Measurements from ENCODE around the gene SEC16A. TPM values are rescaled to one million over a fixed set of nuclear protein-coding genes. Genes with fewer than 3 reads are reported as not detected.

SEC16A gene
- total RNA-seq, 1 experiment from 2014 or later: 56.4 TPM

DNA sequence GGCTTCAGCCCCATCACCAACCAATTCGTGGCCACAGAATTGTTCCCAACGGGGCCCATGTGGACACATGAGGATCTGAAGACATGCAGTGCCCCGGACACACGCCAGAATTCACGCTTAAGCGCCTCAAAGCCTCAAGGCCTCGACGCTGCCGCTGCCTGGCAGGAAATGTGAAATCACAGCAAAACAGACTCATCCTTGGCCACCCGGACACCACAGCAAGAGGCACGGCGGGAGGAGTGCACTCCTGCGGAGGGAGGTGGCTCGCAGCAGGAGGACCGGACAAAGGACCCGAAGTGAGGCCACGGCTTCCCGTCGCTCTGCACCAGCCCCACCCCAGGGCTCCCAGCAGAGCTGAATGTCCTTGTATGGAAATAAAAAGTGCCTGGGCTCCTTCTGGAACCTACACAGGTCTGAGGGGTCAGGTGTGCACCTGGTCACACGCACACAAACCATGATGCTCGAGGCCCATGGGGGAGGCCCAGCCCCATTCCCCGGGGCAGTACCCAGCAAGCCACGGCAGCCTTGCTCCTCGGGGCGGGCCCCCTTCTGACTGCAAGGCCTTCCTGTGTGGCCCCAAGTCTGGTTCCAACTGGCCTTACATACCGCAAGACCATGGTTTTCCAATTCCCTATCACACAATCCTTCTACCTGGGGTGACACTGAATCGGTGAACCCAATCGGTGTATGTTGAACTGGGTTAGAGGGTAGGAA lies 10.0 kb downstream of the SEC16A start:
- Histone ChIP-seq H3K4me1 (ENCODE audit: insufficient read depth, low read length) (no peaks in the 10 kb centered on the region), H4K91ac (ENCODE audit: insufficient read length, low read depth, low read length) (no peak overlapping the region), H3K23ac (ENCODE audit: insufficient read length, low read depth, low read length) (no peak overlapping the region), H3K4me2 (ENCODE audit: insufficient read depth, insufficient read length, low read length) (no peak overlapping the region), H4K5ac (ENCODE audit: insufficient read length, low read depth, low read length) (no peak overlapping the region), H3K4ac (ENCODE audit: low read depth, low read length) (no peak overlapping the region), H2BK15ac (ENCODE audit: low read depth, low read length) (no peak overlapping the region), H3K14ac (ENCODE audit: insufficient read depth, low read length) (no peak overlapping the region), H2BK120ac (ENCODE audit: low read depth, low read length, poor library complexity, severe bottlenecking) (no peak overlapping the region), H2AK5ac (ENCODE audit: insufficient read length, low read length) (no peak overlapping the region), H3K9me3 (ENCODE audit: control insufficient read depth, low read depth, low read length) (no peaks in the 10 kb centered on the region), H4K20me1 (ENCODE audit: control insufficient read depth, insufficient read depth, insufficient read length) (no peaks in the 10 kb centered on the region), H3K27me3 (ENCODE audit: insufficient read depth, low read length) (no peaks in the 10 kb centered on the region), H3K79me2 (ENCODE audit: insufficient read depth, low read length) (peaks cover 22% of the 10 kb centered on the region; the same call in 1 of the 2 replicates), H2BK5ac (ENCODE audit: insufficient read length, low read length) (no peak overlapping the region), H3K23me2 (ENCODE audit: insufficient read length, low read depth, low read length, poor library complexity, severe bottlenecking) (no peaks in the 10 kb centered on the region), H3K27ac (ENCODE audit: insufficient read length, low read depth, low read length) (no peak overlapping the region), H2BK12ac (ENCODE audit: insufficient read length, low read depth, low read length) (no peak overlapping the region), H2BK20ac (ENCODE audit: low read depth, low read length, poor library complexity, severe bottlenecking) (no peak overlapping the region), H2AFZ (ENCODE audit: low read length) (no peak overlapping the region), H3K56ac (ENCODE audit: insufficient read length, low read depth, low read length) (no peak overlapping the region), H3K79me1 (ENCODE audit: insufficient read depth, low read depth, low read length, poor library complexity, severe bottlenecking) (peaks cover 29% of the 10 kb centered on the region), H4K8ac (replicated peaks; ENCODE audit: insufficient read length, low read depth, low read length) (no peak overlapping the region), H3K9ac (ENCODE audit: extremely low read depth, insufficient read length, low read length) (no peak overlapping the region), H3T11ph (ENCODE audit: low read length) (no peak overlapping the region), H3K18ac (ENCODE audit: insufficient read length, low read depth, low read length) (no peak overlapping the region)
- Mint-ChIP-seq H3K4me3 (no peak overlapping the region; a peak in 1 of 5 replicates), H3K27ac (no peak overlapping the region), H3K27me3 (ENCODE audit: low read depth) (no peaks in the 10 kb centered on the region), H3K4me1 (no peaks in the 10 kb centered on the region), H3K36me3 (ENCODE audit: insufficient read depth in 1 of 3, low read depth in 3 of 3) (peaks cover 37 to 89% (median 81%) of the 10 kb centered on the region in 3 experiments; a peak in 6 of 7 replicates), H3K9me3 (no peaks in the 10 kb centered on the region)
- no CpG with 5 or more reads among the region's 28 CpGs for WGBS (ENCODE audit: extremely low coverage, insufficient read length, low lambda C conversion rate)
- no peak for DNase-seq
- TF ChIP-seq, protein P1, sequence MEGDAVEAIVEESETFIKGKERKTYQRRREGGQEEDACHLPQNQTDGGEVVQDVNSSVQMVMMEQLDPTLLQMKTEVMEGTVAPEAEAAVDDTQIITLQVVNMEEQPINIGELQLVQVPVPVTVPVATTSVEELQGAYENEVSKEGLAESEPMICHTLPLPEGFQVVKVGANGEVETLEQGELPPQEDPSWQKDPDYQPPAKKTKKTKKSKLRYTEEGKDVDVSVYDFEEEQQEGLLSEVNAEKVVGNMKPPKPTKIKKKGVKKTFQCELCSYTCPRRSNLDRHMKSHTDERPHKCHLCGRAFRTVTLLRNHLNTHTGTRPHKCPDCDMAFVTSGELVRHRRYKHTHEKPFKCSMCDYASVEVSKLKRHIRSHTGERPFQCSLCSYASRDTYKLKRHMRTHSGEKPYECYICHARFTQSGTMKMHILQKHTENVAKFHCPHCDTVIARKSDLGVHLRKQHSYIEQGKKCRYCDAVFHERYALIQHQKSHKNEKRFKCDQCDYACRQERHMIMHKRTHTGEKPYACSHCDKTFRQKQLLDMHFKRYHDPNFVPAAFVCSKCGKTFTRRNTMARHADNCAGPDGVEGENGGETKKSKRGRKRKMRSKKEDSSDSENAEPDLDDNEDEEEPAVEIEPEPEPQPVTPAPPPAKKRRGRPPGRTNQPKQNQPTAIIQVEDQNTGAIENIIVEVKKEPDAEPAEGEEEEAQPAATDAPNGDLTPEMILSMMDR (conservative IDR thresholded peaks at IDR 0.05): no peak
